Esophagus muscularis mucosa (tissue), 3 donors: ENCODE data around the gene NFYA.

Experiments used
- CTCF ChIP-seq, 3 experiments: fragments of 200-600 bp in 2 of 3; fragments of 450-650 bp in 1 of 3; sonication (generic) in 2 of 3; IDR thresholded peaks; one replicate each; pipeline ENCODE4 v1.5.1; 2017 to 2019; ENCODE audit warnings: antibody characterized with exemption in 3 of 3, mild to moderate bottlenecking in 2 of 3, moderate library complexity in 1 of 3
- POLR2A ChIP-seq: fragments of 450-650 bp; IDR thresholded peaks from one replicate; pipeline ENCODE4 v1.6.1; 2017; ENCODE audit warnings: antibody characterized with exemption, moderate library complexity, mild to moderate bottlenecking, low read depth

GRCh38 chr6:41083072-41083471, 10.3 kb downstream of the NFYA start:
- TF ChIP-seq POLR2A (no peak), CTCF (IDR thresholded peaks at IDR 0.05) (no peak)
